Transverse colon (tissue), 4 donors: ENCODE measurements around the gene RABIF. TPM values are rescaled to one million over a fixed set of nuclear protein-coding genes. Genes with fewer than 3 reads are reported as not detected.
"Not testable (repeated sequence)": the region's sequence is repeated elsewhere in the genome, so short reads cannot be mapped to it uniquely, and the experiment has no call there.

Source experiments
- DNase-seq: peaks from one replicate; pipeline ENCODE4 v3.0.0-alpha.2; 2019
- H3K27ac ChIP-seq, 4 donors: fragments of 200-600 bp; sonication (generic); 2 replicates each; pipeline ENCODE4 v1.5.1; 2016 to 2018; ENCODE audit warnings: inconsistent platforms in 4 of 4
- H3K27me3 ChIP-seq: fragments of 200-600 bp; sonication (generic); 2 replicates; pipeline ENCODE4 v1.5.1; 2017; ENCODE audit warnings: inconsistent platforms
- H3K36me3 ChIP-seq, 4 donors: fragments of 200-600 bp; sonication (generic); 2 replicates each; pipeline ENCODE4 v1.5.1; 2017 to 2019; ENCODE audit warnings: inconsistent platforms in 4 of 4
- H3K4me1 ChIP-seq, 4 donors: fragments of 200-600 bp; sonication (generic); 2 replicates each; pipeline ENCODE4 v1.5.1; 2017 to 2020; ENCODE audit warnings: inconsistent platforms in 4 of 4
- H3K4me3 ChIP-seq, 4 donors: fragments of 200-600 bp; sonication (generic); 1 replicate in 1 of 4; 2 replicates in 3 of 4; pipeline versions ENCODE4 v1.5.1 to v1.6.1; 2017 to 2019; ENCODE audit warnings: inconsistent platforms in 4 of 4
- H3K9me3 ChIP-seq, 2 donors: fragments of 200-600 bp; sonication (generic); 2 replicates each; pipeline ENCODE4 v1.5.1; 2017 to 2019; ENCODE audit warnings: inconsistent platforms in 2 of 2
- EP300 ChIP-seq: sonication (generic); formaldehyde crosslinking; IDR thresholded peaks from one replicate; pipeline ENCODE4 v1.6.1; 2017; ENCODE audit warnings: antibody characterized with exemption, low read depth
- POLR2A ChIP-seq: fragments of 450-650 bp; IDR thresholded peaks from one replicate; pipeline ENCODE4 v1.6.1; 2016; ENCODE audit warnings: antibody characterized with exemption, mild to moderate bottlenecking, moderate library complexity
- POLR2AphosphoS5 ChIP-seq, 3 donors: sonication (generic); formaldehyde crosslinking; IDR thresholded peaks; one replicate each; pipeline ENCODE4 v1.6.1; 2016; ENCODE audit warnings: antibody characterized with exemption in 3 of 3
- WGBS, 2 donors: methylation state at CpG; one replicate each; pipeline ENCODE4 v1.1.5; 2018; ENCODE audit warnings: low coverage in 1 of 2; 5-methylcytosine and 5-hydroxymethylcytosine counted together
- in situ Hi-C, 4 donors: fragments of 200-750 bp; cut with MboI; loops; one replicate each; pipeline versions ENCODE4 v1.15.0 to v1.15.1; 2017; ENCODE audit warnings: low sequenced_read_pairs in 3 of 4, low pct_ligation_motif_present in 1 of 4, low pct_unique_long_range_greater_than_20kb in 1 of 4
- intact Hi-C: fragments of 100-400 bp; cut with DNase I; formaldehyde crosslinking; loops from one replicate; pipeline ENCODE4 v1.15.1; 2023; ENCODE audit warnings: low total_unique reads
- total RNA-seq, 4 donors: library from RNA; depleted of rRNA; stranded (reverse); fragments of >200 nt; gene quantifications; one replicate each; pipeline ENCODE4 v1.1.0, GENCODE V29; 2016
- TF ChIP-seq, protein P1 (sequence below), 5 experiments: fragments of 200-600 bp in 3 of 5; fragments of 450-650 bp in 2 of 5; sonication (generic) in 3 of 5; IDR thresholded peaks; 1 replicate in 2 of 5; 2 replicates in 3 of 5; pipeline ENCODE4 v1.5.1; 2016 to 2017; ENCODE audit warnings: antibody characterized with exemption in 5 of 5, inconsistent platforms in 3 of 5, mild to moderate bottlenecking in 2 of 5, moderate library complexity in 1 of 5

Gene RABIF
- total RNA-seq, 4 donors from 2014 or later, result 0.75 to 10.9 (median 4.9) TPM

DNA sequence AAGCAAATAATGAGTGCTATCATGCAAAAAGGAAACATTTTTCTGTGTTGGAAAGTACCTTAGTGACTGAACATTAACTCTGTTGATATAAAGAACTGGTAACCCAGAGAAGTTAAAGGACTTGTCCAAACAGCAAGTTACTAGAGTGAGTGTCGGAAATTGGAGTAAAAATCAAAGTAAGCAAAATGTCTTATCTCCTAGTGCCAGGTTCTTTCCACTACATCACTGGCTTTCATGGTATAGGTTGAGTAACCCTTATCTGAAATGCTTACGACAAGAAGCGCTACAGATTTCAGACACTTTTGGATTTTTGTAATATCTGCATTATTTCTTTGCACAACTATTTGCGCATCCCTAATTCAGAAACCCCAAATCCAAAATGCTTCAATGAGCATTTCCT lies 16.4 kb upstream of the RABIF start:
- Histone ChIP-seq H3K9me3 (no peaks in the 10 kb centered on the region), H3K36me3 (peaks cover 0 to 61% (median 24%) of the 10 kb centered on the region in 4 donors), H3K4me3 (no peak overlapping the region), H3K27ac (no peak overlapping the region), H3K4me1 (no peaks in the 10 kb centered on the region), H3K27me3 (no peaks in the 10 kb centered on the region)
- no peak for DNase-seq
- no peak for TF ChIP-seq EP300
- TF ChIP-seq, protein P1, sequence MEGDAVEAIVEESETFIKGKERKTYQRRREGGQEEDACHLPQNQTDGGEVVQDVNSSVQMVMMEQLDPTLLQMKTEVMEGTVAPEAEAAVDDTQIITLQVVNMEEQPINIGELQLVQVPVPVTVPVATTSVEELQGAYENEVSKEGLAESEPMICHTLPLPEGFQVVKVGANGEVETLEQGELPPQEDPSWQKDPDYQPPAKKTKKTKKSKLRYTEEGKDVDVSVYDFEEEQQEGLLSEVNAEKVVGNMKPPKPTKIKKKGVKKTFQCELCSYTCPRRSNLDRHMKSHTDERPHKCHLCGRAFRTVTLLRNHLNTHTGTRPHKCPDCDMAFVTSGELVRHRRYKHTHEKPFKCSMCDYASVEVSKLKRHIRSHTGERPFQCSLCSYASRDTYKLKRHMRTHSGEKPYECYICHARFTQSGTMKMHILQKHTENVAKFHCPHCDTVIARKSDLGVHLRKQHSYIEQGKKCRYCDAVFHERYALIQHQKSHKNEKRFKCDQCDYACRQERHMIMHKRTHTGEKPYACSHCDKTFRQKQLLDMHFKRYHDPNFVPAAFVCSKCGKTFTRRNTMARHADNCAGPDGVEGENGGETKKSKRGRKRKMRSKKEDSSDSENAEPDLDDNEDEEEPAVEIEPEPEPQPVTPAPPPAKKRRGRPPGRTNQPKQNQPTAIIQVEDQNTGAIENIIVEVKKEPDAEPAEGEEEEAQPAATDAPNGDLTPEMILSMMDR (IDR thresholded peaks at IDR 0.05), result no peak
- TF ChIP-seq POLR2A, result no peak
- TF ChIP-seq POLR2AphosphoS5 (IDR thresholded peaks at IDR 0.05), result no peak
- intact Hi-C loops, result no loop called here
- 67 to 81% methylated on average over 4 of the region's 4 CpGs for WGBS, 2 donors
- in situ Hi-C loops, result no loop called here

DNA sequence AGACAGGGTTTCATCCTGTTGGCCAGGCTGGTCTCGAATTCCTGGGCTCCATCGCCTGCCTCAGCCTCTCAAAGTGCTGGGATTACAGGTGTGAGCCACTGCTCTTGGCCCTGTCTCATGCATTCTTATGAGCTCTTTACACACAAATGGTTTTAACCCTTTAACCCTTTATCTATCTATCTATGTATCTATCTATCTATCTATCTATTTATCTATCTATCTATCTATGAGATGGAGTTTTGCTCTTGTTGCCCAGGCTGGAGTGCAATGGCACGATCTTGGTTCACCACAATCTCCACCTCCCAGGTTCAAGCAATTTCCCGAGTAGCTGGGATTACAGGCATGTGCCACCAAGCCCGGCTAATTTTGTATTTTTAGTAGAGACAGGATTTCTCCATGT lies 14.9 kb upstream of the RABIF start:
- peaks cover 0 to 53% (median 23%) of the 10 kb centered on the region in 4 donors for H3K36me3 ChIP-seq
- WGBS, 2 donors, result 93 to 95% methylated on average over 4 to 5 of the region's 5 CpGs
- intact Hi-C loops, result not testable (repeated sequence)

DNA sequence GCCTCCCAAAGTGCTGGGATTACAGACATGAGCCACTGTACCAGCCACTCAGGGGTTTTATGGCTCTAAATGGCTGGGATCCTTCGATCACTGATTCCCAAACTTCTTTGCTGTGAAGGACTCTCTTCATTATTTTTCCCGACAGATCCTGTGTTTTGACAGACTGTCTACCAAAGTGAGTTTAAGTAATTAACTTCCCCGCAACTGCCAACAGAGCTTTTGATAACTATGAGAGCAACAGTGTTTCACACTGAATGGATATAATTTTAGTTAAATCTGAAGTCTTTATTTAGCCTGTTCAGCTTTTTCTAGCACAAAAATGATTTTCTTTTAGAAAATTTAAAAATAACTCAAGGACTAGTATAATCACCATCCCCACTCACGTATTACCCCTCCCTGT lies 12.6 kb upstream of the RABIF start:
- WGBS, 2 donors, result 92 to 97% methylated on average over 4 of the region's 4 CpGs
- no peak overlapping the region for H3K27ac ChIP-seq
- intact Hi-C loops (no loop called here), in situ Hi-C loops (no loop called here)
- DNase-seq, result no peak
- H3K9me3 ChIP-seq, result no peaks in the 10 kb centered on the region
- H3K36me3 ChIP-seq, result peaks cover 0 to 46% (median 16%) of the 10 kb centered on the region in 4 donors
- no peaks in the 10 kb centered on the region for H3K27me3 ChIP-seq
- H3K4me1 ChIP-seq, result no peaks in the 10 kb centered on the region
- TF ChIP-seq POLR2A, result no peak
- no peak overlapping the region for H3K4me3 ChIP-seq

More for the DNA sequence above, 14.9 kb upstream of the RABIF start:
- H3K4me1 ChIP-seq, H3K27ac ChIP-seq, in situ Hi-C loops, H3K4me3 ChIP-seq, H3K9me3 ChIP-seq, DNase-seq, H3K27me3 ChIP-seq: not testable (repeated sequence)

- no peak overlapping the region for H3K4me3 ChIP-seq
Observed at GRCh38 chr1:202892501-202892900, 3.6 kb upstream of the RABIF start.

GRCh38 chr1:202890392-202890791 lies 1.4 kb upstream of the RABIF start:
- Histone ChIP-seq H3K4me1 (peaks cover 7 to 19% (median 13%) of the 10 kb centered on the region in 4 donors), H3K27me3 (no peaks in the 10 kb centered on the region), H3K9me3 (no peaks in the 10 kb centered on the region), H3K27ac (no peak overlapping the region), H3K36me3 (peaks cover 0 to 35% (median 8%) of the 10 kb centered on the region in 4 donors), H3K4me3 (no peak overlapping the region)
- in situ Hi-C loops, result no loop called here
- WGBS, 2 donors, result 75 to 83% methylated on average over 4 of the region's 4 CpGs
- intact Hi-C loops, result no loop called here
- no peak for TF ChIP-seq POLR2AphosphoS5 (IDR thresholded peaks at IDR 0.05)
- TF ChIP-seq, protein P1 (IDR thresholded peaks at IDR 0.05), result no peak
- no peak for TF ChIP-seq EP300
- DNase-seq, result no peak

More at GRCh38 chr1:202892501-202892900, 3.6 kb upstream of the RABIF start:
- TF ChIP-seq EP300, result no peak
- Histone ChIP-seq H3K36me3 (peaks cover 0 to 41% (median 15%) of the 10 kb centered on the region in 4 donors), H3K4me1 (peaks cover 5 to 14% (median 9%) of the 10 kb centered on the region in 4 donors), H3K27me3 (no peaks in the 10 kb centered on the region), H3K9me3 (no peaks in the 10 kb centered on the region), H3K27ac (no peak overlapping the region)
- in situ Hi-C loops, result no loop called here
- 92 to 100% methylated on average over 2 to 7 of the region's 7 CpGs for WGBS, 2 donors
- DNase-seq, result no peak
- intact Hi-C loops, result no loop called here

- Histone ChIP-seq H3K9me3 (no peaks in the 10 kb centered on the region), H3K27me3 (no peaks in the 10 kb centered on the region), H3K36me3 (peaks cover 0 to 17% (median 4%) of the 10 kb centered on the region in 4 donors), H3K27ac (peak overlapping the region; percentile 95 to 99 (median 97)), H3K4me1 (peaks cover 7 to 19% (median 13%) of the 10 kb centered on the region in 4 donors), H3K4me3 (peak overlapping the region; percentile 65 to 90 (median 82))
- in situ Hi-C loops (no loop called here), intact Hi-C loops (no loop called here)
- TF ChIP-seq EP300 (no peak), POLR2A (no peak), POLR2AphosphoS5 (IDR thresholded peaks at IDR 0.05) (no peak)
- TF ChIP-seq, protein P1 (IDR thresholded peaks at IDR 0.05), result no peak
- no peak for DNase-seq
- WGBS, 2 donors, result 0 to 2% methylated on average over 7 to 10 of the region's 10 CpGs
Observed at GRCh38 chr1:202888221-202888530, 773 bp downstream of the RABIF start.
